ENCODE data around the gene KAZN.

Gene KAZN

DNA sequence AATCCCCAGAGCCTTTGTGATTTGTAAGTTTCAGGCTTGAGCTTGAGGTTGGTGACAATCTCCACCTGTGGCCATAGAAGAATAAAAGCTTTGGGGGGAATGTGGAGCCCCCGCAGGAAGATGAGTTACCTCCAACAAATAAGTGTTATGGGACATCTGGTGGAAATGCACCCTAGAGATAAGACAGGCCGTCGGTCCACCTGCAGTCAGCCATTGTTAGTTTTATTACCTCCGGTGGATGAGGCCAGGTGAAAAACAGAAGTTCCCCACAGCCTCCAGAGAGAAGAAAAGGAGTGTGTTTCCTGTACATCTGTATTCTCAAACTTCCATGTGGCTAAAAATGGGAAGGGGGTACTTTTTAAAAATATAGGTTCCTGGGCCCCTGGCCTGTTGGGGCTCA lies 137.4 kb downstream of the KAZN start:
- no peak for DNase-seq (ENCODE audit: low spot score)
- in situ Hi-C loops (cut with MboI; ENCODE audit: low sequenced_read_pairs, unreplicated experiment) = no loop called here
- TF ChIP-seq, protein P1, sequence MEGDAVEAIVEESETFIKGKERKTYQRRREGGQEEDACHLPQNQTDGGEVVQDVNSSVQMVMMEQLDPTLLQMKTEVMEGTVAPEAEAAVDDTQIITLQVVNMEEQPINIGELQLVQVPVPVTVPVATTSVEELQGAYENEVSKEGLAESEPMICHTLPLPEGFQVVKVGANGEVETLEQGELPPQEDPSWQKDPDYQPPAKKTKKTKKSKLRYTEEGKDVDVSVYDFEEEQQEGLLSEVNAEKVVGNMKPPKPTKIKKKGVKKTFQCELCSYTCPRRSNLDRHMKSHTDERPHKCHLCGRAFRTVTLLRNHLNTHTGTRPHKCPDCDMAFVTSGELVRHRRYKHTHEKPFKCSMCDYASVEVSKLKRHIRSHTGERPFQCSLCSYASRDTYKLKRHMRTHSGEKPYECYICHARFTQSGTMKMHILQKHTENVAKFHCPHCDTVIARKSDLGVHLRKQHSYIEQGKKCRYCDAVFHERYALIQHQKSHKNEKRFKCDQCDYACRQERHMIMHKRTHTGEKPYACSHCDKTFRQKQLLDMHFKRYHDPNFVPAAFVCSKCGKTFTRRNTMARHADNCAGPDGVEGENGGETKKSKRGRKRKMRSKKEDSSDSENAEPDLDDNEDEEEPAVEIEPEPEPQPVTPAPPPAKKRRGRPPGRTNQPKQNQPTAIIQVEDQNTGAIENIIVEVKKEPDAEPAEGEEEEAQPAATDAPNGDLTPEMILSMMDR (IDR thresholded peaks at IDR 0.05; ENCODE audit: borderline replicate concordance, control extremely low read depth, extremely low read depth, insufficient read depth, missing control alignments) = no peak

DNA sequence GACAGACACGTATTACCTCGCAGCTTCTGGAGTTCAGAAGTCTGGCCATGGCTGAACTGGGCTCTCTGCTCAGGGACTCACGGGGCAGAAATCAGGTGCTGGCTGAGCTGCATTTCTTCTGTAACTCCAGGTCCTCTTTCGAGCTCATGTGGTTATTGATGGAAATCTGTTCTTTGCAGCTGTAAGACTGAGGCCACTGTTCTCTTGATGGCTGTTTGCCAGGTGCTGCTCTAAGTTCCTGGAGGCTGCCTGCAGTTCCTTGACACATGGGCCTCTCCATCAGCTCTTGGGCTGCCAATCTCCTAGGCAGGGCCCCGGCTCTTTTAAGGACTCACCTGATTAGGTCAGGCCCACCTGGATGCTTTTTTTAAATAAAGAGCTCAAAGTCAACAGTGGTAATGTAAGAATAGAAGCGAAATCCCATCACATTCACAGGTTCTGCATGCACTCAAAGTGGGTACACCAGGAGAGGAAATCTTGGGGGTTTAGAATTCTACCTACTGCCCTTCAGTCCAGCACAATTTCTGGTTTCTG lies 139.1 kb downstream of the KAZN start:
- in situ Hi-C loops (cut with MboI; ENCODE audit: low sequenced_read_pairs, unreplicated experiment) = no loop called here
- DNase-seq (ENCODE audit: low spot score) = no peak
- TF ChIP-seq, protein P1 (IDR thresholded peaks at IDR 0.05; ENCODE audit: borderline replicate concordance, control extremely low read depth, extremely low read depth, insufficient read depth, missing control alignments) = no peak

DNA sequence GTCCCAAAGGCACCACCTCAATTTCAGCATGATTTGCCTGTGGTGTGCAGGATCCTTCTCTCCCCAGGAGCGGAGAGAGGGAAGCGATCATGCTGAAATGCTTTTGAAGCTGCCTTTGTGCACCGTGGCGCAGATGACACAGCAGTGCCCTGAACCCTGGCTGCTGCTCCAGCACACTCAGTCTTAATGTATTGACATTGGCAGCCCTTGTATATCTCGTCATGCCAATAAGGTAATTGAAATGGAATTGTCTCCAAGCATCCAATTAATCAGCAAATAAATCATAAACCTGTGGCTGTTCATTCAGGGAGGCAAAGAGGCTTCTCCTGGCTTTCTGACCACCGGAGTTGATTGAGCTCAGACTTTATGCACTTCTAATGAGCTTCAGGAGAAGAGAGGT lies 139.8 kb downstream of the KAZN start:
- in situ Hi-C loops (cut with MboI; ENCODE audit: low sequenced_read_pairs, unreplicated experiment) = no loop called here
- no peak for DNase-seq (ENCODE audit: low spot score)
- TF ChIP-seq, protein P1 (IDR thresholded peaks at IDR 0.05; ENCODE audit: borderline replicate concordance, control extremely low read depth, extremely low read depth, insufficient read depth, missing control alignments) = no peak

DNA sequence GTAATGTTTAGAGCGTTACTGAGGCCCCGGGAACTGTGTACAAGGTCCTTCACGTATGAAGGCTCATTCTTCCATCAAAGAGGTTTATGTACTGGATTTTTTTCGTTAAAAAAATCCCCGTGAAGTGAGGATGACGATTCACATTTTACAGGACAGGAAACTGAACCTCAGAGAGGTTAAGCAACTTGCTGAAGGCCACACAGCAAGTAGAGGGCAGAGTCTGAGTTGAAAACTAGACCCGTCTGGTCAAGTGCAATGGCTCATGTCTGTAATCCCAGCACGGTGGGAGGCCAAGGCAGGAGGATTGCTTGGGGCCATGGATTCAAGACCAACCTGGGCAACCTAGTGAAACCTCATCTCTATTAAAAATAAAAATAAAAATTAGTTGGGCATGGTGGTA lies 140.2 kb downstream of the KAZN start:
- in situ Hi-C loops (cut with MboI; ENCODE audit: low sequenced_read_pairs, unreplicated experiment) = no loop called here
- no peak for DNase-seq (ENCODE audit: low spot score)
- TF ChIP-seq, protein P1 (IDR thresholded peaks at IDR 0.05; ENCODE audit: borderline replicate concordance, control extremely low read depth, extremely low read depth, insufficient read depth, missing control alignments) = no peak

DNA sequence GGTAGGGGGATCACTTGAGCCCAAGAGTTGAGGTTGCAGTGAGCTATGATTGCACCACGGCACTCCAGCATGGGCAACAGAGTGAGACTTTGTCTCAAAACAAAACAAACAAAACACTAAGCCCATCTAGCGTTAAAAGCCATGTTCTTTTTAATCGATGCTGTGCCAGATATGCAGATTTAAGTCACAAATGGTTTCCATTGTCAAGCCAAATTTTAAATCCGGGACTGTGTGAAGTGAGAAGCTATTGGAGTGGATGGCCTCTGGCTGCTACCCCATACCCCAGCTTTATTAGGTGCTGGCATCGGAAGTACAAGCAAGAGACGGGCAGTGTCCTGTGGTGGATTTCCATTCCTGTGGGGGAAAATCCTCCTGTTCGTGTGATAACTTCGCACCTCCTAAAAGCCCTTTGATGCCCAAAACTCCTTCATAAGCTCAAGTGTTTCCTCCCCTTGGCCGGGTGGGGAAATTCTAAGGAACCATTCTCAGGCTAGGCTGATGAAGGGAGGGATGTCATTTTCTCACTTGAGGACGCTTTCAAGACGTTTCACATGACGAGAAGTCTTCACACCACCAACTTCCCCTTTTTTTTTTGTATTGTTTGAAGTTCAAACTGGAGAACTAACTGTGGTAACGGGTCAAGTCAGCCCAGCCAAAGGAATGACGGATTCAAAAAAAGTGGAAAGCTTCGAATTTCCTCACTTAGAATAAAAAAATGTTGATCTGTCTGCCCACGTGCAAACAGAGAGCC lies 140.8 kb downstream of the KAZN start:
- in situ Hi-C loops (cut with MboI; ENCODE audit: low sequenced_read_pairs, unreplicated experiment) = no loop called here
- no peak for DNase-seq (ENCODE audit: low spot score)

DNA sequence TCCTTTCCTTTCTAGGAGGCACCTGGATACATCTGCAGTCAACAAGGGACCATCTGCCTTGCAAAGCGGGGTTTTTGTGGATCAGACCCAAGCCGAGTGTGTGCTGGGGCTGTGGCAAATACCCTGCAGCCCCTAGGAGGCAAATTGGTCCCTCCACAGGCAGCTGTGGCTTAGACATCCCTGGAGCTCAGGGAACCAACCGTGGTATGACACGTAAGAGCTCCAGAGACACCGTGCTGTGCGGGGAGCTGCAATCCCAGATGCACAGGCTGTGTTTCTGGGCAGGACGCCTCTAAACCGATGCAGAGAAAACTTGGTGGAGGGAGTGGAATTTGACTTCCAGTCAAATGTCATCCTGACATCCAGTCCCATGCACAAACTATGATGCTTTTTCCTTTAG lies 141.5 kb downstream of the KAZN start:
- in situ Hi-C loops (cut with MboI; ENCODE audit: low sequenced_read_pairs, unreplicated experiment) = no loop called here
- no peak for DNase-seq (ENCODE audit: low spot score)
- TF ChIP-seq, protein P1 (IDR thresholded peaks at IDR 0.05; ENCODE audit: borderline replicate concordance, control extremely low read depth, extremely low read depth, insufficient read depth, missing control alignments) = no peak

More for the DNA sequence above, 140.8 kb downstream of the KAZN start:
- TF ChIP-seq, protein P1 (IDR thresholded peaks at IDR 0.05; ENCODE audit: borderline replicate concordance, control extremely low read depth, extremely low read depth, insufficient read depth, missing control alignments) = no peak
